Fibroblast of skin of right biceps (primary cell): Measurements from ENCODE around the gene POLR2L.

Experiments
- DNase-seq: peaks from one replicate; pipeline ENCODE4 v3.0.0-alpha.2; 2013

POLR2L gene

GRCh38 chr11:868394-868793 lies 26.1 kb upstream of the POLR2L start:
- no peak for DNase-seq

GRCh38 chr11:867856-868358 lies 25.6 kb upstream of the POLR2L start:
- DNase-seq: no peak

GRCh38 chr11:866481-866880 lies 24.2 kb upstream of the POLR2L start:
- DNase-seq: no peak

- no peak for DNase-seq
These were observed 23.4 kb upstream of the POLR2L start for GRCh38 chr11:865462-866430.

GRCh38 chr11:864898-865297 lies 22.6 kb upstream of the POLR2L start:
- DNase-seq: no peak

GRCh38 chr11:863910-864827 lies 21.8 kb upstream of the POLR2L start:
- DNase-seq: no peak

- DNase-seq: peak; percentile 43
These were observed 20.9 kb upstream of the POLR2L start for GRCh38 chr11:863023-863909.

- no peak for DNase-seq
These were observed 20.3 kb upstream of the POLR2L start for GRCh38 chr11:862696-863022.

GRCh38 chr11:862081-862661 lies 19.8 kb upstream of the POLR2L start:
- no peak for DNase-seq

GRCh38 chr11:861105-861479 lies 18.8 kb upstream of the POLR2L start:
- no peak for DNase-seq

- no peak for DNase-seq
These were observed 18.1 kb upstream of the POLR2L start for GRCh38 chr11:860234-861104.

GRCh38 chr11:859394-860131 lies 17.2 kb upstream of the POLR2L start:
- DNase-seq: peak; percentile 82

- no peak for DNase-seq
These were observed 16.5 kb upstream of the POLR2L start for GRCh38 chr11:858762-859339.

GRCh38 chr11:858053-858761 lies 15.9 kb upstream of the POLR2L start:
- DNase-seq: no peak

GRCh38 chr11:856397-856796 lies 14.1 kb upstream of the POLR2L start:
- no peak for DNase-seq

- DNase-seq: no peak
These were observed 13.5 kb upstream of the POLR2L start for GRCh38 chr11:855796-856195.

- DNase-seq: no peak
These were observed 13.0 kb upstream of the POLR2L start for GRCh38 chr11:855330-855674.

GRCh38 chr11:854601-855329 lies 12.4 kb upstream of the POLR2L start:
- no peak for DNase-seq
